HG03521 (cell line): Measurements from ENCODE around the gene LHX3.

Source experiments
- ATAC-seq: cut with Tn5 transposase; IDR thresholded peaks from one replicate; pipeline ENCODE4 v1.9.1; 2021; ENCODE audit warnings: mild to moderate bottlenecking, moderate library complexity; ENCODE audit not compliant: unreplicated experiment

The LHX3 gene

GRCh38 chr9:136194540-136194939, 10.4 kb downstream of the LHX3 start:
- no peak for ATAC-seq

GRCh38 chr9:136193891-136194279, 11.0 kb downstream of the LHX3 start:
- ATAC-seq, result no peak

- no peak for ATAC-seq
Observed at GRCh38 chr9:136193127-136193890, 11.6 kb downstream of the LHX3 start.

- ATAC-seq, result no peak
Observed at GRCh38 chr9:136192289-136193126, 12.4 kb downstream of the LHX3 start.

GRCh38 chr9:136191960-136192286, 13.0 kb downstream of the LHX3 start:
- no peak for ATAC-seq

- no peak for ATAC-seq
Observed at GRCh38 chr9:136191099-136191959, 13.6 kb downstream of the LHX3 start.

- no peak for ATAC-seq
Observed at GRCh38 chr9:136190656-136191055, 14.3 kb downstream of the LHX3 start.

GRCh38 chr9:136190237-136190601, 14.7 kb downstream of the LHX3 start:
- no peak for ATAC-seq

- ATAC-seq, result no peak
Observed at GRCh38 chr9:136189394-136190236, 15.3 kb downstream of the LHX3 start.

- ATAC-seq, result no peak
Observed at GRCh38 chr9:136187683-136188586, 17.0 kb downstream of the LHX3 start.

- ATAC-seq, result no peak
Observed at GRCh38 chr9:136187197-136187596, 17.7 kb downstream of the LHX3 start.

- ATAC-seq, result no peak
Observed at GRCh38 chr9:136186386-136186785, 18.5 kb downstream of the LHX3 start.

GRCh38 chr9:136185596-136186366, 19.1 kb downstream of the LHX3 start:
- no peak for ATAC-seq

GRCh38 chr9:136185066-136185465, 19.9 kb downstream of the LHX3 start:
- no peak for ATAC-seq

GRCh38 chr9:136182850-136183422, 22.0 kb downstream of the LHX3 start:
- ATAC-seq, result no peak

- ATAC-seq, result no peak
Observed at GRCh38 chr9:136182420-136182787, 22.5 kb downstream of the LHX3 start.

GRCh38 chr9:136181784-136182419, 23.0 kb downstream of the LHX3 start:
- no peak for ATAC-seq

- ATAC-seq, result no peak
Observed at GRCh38 chr9:136180586-136180985, 24.3 kb downstream of the LHX3 start.
